ENCODE measurements around the gene CRIP2. TPM values are rescaled to one million over a fixed set of nuclear protein-coding genes. Genes with fewer than 3 reads are reported as not detected.

Gene CRIP2
- total and polyA plus RNA-seq, 9 of the 15 experiments (the other 6 are each of a cell fraction or from before 2014, with no cell fraction given) = 0.18 to 2.0 (median 0.69) TPM; not detected in 1

DNA sequence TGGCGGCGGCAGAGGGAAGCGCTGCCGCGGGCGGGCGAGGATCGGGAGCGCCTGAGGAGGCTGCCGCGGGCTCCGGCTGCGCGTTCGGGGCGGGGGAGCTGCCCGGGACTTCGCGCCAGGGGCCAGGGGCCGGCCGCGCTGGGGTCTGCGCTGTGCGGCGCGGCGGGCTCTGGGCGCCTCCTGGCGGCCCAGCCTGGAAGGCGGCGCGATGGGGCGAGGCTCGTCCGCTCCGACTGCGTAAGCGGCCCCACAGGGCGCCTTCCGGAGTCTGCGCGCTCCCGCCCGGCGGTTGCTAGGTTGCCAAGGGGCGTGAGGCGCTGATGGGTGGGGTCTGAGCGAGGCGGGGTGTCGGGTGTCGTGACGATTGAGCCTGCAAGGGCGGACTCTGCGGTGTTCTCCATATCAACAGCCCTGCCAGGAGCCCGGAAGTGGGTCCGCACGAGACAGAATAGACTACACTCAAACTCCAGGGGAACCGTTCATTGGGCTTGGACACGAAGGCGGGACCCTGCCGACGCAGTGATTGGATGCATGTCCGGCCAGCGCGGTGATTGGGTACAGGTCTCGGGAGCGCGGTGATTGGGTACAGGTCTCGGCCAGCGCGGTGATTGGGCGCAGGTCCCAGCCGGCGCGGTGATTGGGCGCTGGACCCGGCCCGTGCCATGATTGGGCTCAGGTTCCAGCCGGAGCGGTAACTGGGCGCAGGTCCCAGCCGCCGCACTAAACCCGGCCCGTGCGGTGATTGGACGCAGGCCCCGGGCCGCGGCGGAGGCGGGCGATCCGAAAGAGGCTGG, 16.1 kb downstream of the CRIP2 start, which contains the start of gene TEDC1 (continued):
- TF ChIP-seq, protein P1, sequence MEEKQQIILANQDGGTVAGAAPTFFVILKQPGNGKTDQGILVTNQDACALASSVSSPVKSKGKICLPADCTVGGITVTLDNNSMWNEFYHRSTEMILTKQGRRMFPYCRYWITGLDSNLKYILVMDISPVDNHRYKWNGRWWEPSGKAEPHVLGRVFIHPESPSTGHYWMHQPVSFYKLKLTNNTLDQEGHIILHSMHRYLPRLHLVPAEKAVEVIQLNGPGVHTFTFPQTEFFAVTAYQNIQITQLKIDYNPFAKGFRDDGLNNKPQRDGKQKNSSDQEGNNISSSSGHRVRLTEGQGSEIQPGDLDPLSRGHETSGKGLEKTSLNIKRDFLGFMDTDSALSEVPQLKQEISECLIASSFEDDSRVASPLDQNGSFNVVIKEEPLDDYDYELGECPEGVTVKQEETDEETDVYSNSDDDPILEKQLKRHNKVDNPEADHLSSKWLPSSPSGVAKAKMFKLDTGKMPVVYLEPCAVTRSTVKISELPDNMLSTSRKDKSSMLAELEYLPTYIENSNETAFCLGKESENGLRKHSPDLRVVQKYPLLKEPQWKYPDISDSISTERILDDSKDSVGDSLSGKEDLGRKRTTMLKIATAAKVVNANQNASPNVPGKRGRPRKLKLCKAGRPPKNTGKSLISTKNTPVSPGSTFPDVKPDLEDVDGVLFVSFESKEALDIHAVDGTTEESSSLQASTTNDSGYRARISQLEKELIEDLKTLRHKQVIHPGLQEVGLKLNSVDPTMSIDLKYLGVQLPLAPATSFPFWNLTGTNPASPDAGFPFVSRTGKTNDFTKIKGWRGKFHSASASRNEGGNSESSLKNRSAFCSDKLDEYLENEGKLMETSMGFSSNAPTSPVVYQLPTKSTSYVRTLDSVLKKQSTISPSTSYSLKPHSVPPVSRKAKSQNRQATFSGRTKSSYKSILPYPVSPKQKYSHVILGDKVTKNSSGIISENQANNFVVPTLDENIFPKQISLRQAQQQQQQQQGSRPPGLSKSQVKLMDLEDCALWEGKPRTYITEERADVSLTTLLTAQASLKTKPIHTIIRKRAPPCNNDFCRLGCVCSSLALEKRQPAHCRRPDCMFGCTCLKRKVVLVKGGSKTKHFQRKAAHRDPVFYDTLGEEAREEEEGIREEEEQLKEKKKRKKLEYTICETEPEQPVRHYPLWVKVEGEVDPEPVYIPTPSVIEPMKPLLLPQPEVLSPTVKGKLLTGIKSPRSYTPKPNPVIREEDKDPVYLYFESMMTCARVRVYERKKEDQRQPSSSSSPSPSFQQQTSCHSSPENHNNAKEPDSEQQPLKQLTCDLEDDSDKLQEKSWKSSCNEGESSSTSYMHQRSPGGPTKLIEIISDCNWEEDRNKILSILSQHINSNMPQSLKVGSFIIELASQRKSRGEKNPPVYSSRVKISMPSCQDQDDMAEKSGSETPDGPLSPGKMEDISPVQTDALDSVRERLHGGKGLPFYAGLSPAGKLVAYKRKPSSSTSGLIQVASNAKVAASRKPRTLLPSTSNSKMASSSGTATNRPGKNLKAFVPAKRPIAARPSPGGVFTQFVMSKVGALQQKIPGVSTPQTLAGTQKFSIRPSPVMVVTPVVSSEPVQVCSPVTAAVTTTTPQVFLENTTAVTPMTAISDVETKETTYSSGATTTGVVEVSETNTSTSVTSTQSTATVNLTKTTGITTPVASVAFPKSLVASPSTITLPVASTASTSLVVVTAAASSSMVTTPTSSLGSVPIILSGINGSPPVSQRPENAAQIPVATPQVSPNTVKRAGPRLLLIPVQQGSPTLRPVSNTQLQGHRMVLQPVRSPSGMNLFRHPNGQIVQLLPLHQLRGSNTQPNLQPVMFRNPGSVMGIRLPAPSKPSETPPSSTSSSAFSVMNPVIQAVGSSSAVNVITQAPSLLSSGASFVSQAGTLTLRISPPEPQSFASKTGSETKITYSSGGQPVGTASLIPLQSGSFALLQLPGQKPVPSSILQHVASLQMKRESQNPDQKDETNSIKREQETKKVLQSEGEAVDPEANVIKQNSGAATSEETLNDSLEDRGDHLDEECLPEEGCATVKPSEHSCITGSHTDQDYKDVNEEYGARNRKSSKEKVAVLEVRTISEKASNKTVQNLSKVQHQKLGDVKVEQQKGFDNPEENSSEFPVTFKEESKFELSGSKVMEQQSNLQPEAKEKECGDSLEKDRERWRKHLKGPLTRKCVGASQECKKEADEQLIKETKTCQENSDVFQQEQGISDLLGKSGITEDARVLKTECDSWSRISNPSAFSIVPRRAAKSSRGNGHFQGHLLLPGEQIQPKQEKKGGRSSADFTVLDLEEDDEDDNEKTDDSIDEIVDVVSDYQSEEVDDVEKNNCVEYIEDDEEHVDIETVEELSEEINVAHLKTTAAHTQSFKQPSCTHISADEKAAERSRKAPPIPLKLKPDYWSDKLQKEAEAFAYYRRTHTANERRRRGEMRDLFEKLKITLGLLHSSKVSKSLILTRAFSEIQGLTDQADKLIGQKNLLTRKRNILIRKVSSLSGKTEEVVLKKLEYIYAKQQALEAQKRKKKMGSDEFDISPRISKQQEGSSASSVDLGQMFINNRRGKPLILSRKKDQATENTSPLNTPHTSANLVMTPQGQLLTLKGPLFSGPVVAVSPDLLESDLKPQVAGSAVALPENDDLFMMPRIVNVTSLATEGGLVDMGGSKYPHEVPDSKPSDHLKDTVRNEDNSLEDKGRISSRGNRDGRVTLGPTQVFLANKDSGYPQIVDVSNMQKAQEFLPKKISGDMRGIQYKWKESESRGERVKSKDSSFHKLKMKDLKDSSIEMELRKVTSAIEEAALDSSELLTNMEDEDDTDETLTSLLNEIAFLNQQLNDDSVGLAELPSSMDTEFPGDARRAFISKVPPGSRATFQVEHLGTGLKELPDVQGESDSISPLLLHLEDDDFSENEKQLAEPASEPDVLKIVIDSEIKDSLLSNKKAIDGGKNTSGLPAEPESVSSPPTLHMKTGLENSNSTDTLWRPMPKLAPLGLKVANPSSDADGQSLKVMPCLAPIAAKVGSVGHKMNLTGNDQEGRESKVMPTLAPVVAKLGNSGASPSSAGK (IDR thresholded peaks at IDR 0.05) = peak; percentile 24; the same call in 1 of the 2 replicates
- TF ChIP-seq ESRRA (IDR thresholded peaks at IDR 0.05; ENCODE audit: borderline replicate concordance, low read depth) (peak; percentile 70; the same call in 1 of the 2 replicates), HMGN3 (IDR thresholded peaks at IDR 0.05; ENCODE audit: borderline replicate concordance, extremely low read depth, insufficient read length, low read depth, low read length) (peak; percentile 84), ZNF175 (CRISPR knock-in tag; IDR thresholded peaks at IDR 0.05; ENCODE audit: low read depth) (peak; percentile 95), USF1 (CRISPR knock-in tag; IDR thresholded peaks at IDR 0.05) (peak; percentile 33; the same call in 1 of the 2 replicates), SIX5 (IDR thresholded peaks at IDR 0.05; ENCODE audit: borderline replicate concordance in 1 of 2, insufficient read depth in 1 of 2, low read depth in 1 of 2, low read length in 2 of 2) (peak in 1 of 2 experiments; percentile 17; a peak in 1 of 4 replicates), CREBBP (IDR thresholded peaks at IDR 0.05; ENCODE audit: low read depth, low read length) (no peak), ZBTB7A (IDR thresholded peaks at IDR 0.05; ENCODE audit: borderline replicate concordance, control insufficient read depth, low read depth, low read length) (peak; percentile 99)
- TF ChIP-seq, protein P2, sequence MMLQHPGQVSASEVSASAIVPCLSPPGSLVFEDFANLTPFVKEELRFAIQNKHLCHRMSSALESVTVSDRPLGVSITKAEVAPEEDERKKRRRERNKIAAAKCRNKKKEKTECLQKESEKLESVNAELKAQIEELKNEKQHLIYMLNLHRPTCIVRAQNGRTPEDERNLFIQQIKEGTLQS (IDR thresholded peaks at IDR 0.05) = no peak
- TF ChIP-seq, protein P2 (CRISPR knock-in tag; conservative IDR thresholded peaks at IDR 0.05) = 0 out of 2 replicates have a peak, but pooled peaks have one; percentile 55
